Heart right ventricle (tissue), 16 donors: Measurements from ENCODE around the gene NUF2. TPM values are rescaled to one million over a fixed set of nuclear protein-coding genes. Genes with fewer than 3 reads are reported as not detected.

ENCODE experiments used
- ATAC-seq, 8 donors: fragments of 200-7000 bp; cut with Tn5 transposase; one replicate each; pipeline ENCODE4 v1.9.1; 2020; ENCODE audit warnings: mild to moderate bottlenecking in 8 of 8, moderate library complexity in 8 of 8, moderate number of reproducible peaks in 1 of 8
- DNase-seq, 2 donors: peaks; one replicate each; pipeline ENCODE4 v3.0.0-alpha.2; 2020
- H3K27ac ChIP-seq, 10 donors: fragments of 200-600 bp; sonication (generic) in 2 of 10; one replicate each; pipeline versions ENCODE4 v1.5.0 to v1.8.0; 2020 to 2022; ENCODE audit warnings: mild to moderate bottlenecking in 3 of 10
- H3K27me3 ChIP-seq, 7 donors: fragments of 200-600 bp; one replicate each; pipeline ENCODE4 v1.8.0; 2021 to 2022; ENCODE audit warnings: mild to moderate bottlenecking in 2 of 7
- H3K36me3 ChIP-seq, 9 donors: fragments of 200-600 bp; sonication (generic) in 1 of 9; one replicate each; pipeline versions ENCODE4 v1.5.0 to v1.8.0; 2020 to 2022; ENCODE audit warnings: mild to moderate bottlenecking in 2 of 9
- H3K4me1 ChIP-seq, 9 donors: fragments of 200-600 bp; sonication (generic) in 1 of 9; one replicate each; pipeline versions ENCODE4 v1.5.0 to v1.8.0; 2020 to 2022; ENCODE audit warnings: mild to moderate bottlenecking in 4 of 9
- H3K4me3 ChIP-seq, 10 donors: fragments of 200-600 bp; sonication (generic) in 2 of 10; one replicate each; pipeline versions ENCODE4 v1.5.0 to v1.8.0; 2020 to 2022; ENCODE audit warnings: mild to moderate bottlenecking in 7 of 10, moderate library complexity in 2 of 10
- H3K9me3 ChIP-seq, 11 donors: fragments of 200-600 bp in 10 of 11; sonication (generic) in 2 of 11; one replicate each; pipeline versions ENCODE4 v1.5.0 to v1.8.0; 2013 to 2022; ENCODE audit warnings: mild to moderate bottlenecking in 2 of 11, control low read depth in 1 of 11, moderate library complexity in 1 of 11
- WGBS, 2 donors: extraction: QIAGEN DNeasy Blood & Tissue Kit; methylation state at CpG; one replicate each; pipeline ENCODE4 v1.1.7; 2013; ENCODE audit warnings: inconsistent platforms in 1 of 2; 5-methylcytosine and 5-hydroxymethylcytosine counted together
- intact Hi-C, 10 donors: fragments of 100-400 bp; cut with DNase I; formaldehyde crosslinking; loops; one replicate each; pipeline versions ENCODE4 v1.11.1 to v1.14.2; 2022
- polyA plus RNA-seq, 2 donors: library from polyadenylated mRNA; stranded (reverse); fragments of 200-250 nt; gene quantifications; one replicate each; pipeline ENCODE4 v1.2.3, GENCODE V29; 2013
- total RNA-seq, 10 donors: library from RNA; stranded (reverse); fragmentation: NEBNext Ultra II Directional in 3 of 10; extraction: Animal tissue kit (Norgen Biotek cat#: 25700) in 3 of 10; gene quantifications; one replicate each; pipeline versions ENCODE4 v1.2.1 to v1.2.4, GENCODE V29; 2021 to 2023
- TF ChIP-seq, protein P1 (sequence below), 9 donors: fragments of 200-600 bp; sonication (generic) in 2 of 9; IDR thresholded peaks; one replicate each; pipeline versions ENCODE4 v1.5.0 to v1.8.0; 2021 to 2022; ENCODE audit warnings: antibody characterized with exemption in 9 of 9, mild to moderate bottlenecking in 5 of 9, moderate library complexity in 1 of 9
- donor health status: Arrhythmogenic right ventricular cardiomyopathy.
- donor health status: ischemic (EF 13 %, LVEDD 7.1; RV severe dilation, severe dysfunction).
- donor health status: healthy with polysubstance abuse.
- donor health status: DM: no; HTN: yes; CAD: no.
- donor health status: DM: no; HTN: no; CAD: no.
- donor health status: ischemic (EF 25% LVEDD 6.9; RV normal size, moderate dysfunction).
- donor health status: ischemic (EF 25% LVEDD 5.7; RV mildly dilated, moderate dysfunction).
- donor health status: healthy.
- donor health status: DM: yes; HTN: yes; CAD: no.
- donor health status: Ischemic cardiomyopathy.
- donor health status: ischemic (EF 35%, LVEDD 5.7; RV mildly dilated, moderate dysfunction).
- donor health status: nonischemic (EF 11% LVEDD 7.7; RV severe dilation, severe dysfunction).
- donor health status: DM: yes; HTN: yes; CAD: no.
- donor health status: PGD.
- donor health status: ischemic (EF 29% LVEDD 5.4; RV normal size, mild dysfunction).
- donor health status: nonischemic (EF 23%, LVEDD 6.1; RV moderate dilation, normal function).

Gene NUF2
- total and polyA plus RNA-seq, 12 donors: 0.15 to 2.5 (median 0.37) TPM; not detected in 5

DNA sequence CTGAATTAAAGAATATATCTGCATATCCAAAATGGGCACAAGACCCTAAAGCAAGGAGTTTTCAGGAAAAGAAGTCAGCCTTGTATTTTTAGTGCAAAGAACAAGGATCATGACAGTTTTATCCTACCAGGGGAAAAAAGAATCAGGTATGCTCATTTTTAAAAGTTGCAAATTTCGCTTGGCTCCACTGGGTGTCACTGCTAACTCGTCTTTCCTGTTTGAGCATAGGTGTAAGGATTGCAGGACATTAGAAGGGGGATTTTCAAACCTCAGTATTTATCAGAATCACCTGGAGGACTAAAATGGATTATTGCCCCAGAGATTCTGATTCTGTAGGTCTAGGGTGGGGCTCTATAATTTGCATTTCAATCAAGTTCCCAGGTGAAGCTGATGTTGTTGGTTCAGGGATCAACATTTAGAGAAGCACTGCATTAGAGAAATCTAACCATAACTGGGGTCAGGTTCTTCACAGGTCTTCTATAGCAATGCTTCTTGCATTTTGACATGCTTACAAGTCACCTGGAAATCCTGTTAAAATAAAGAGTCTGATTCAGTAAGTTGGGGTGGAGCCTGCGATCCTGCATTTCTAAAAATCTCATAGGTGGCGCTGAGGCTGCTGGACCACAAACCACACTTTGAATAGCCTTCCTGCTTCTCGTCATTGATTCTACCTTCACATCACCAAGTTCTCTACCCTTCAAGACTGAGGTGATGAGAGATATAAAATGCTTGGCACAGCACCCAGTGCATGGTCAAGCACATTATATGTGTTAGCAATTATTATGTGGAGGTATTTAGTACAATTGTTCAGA is 39.6 kb downstream of the NUF2 start:
- peaks cover 0 to 4% (median 0%) of the 10 kb centered on the region in 9 donors for H3K4me1 ChIP-seq
- ATAC-seq: no peak
- no peaks in the 10 kb centered on the region for H3K36me3 ChIP-seq
- H3K27ac ChIP-seq: no peak overlapping the region
- peaks cover 0 to 5% (median 0%) of the 10 kb centered on the region in 7 donors for H3K27me3 ChIP-seq
- WGBS, 2 donors: 39 to 45% methylated on average over 5 of the region's 5 CpGs
- DNase-seq: no peak
- TF ChIP-seq, protein P1, sequence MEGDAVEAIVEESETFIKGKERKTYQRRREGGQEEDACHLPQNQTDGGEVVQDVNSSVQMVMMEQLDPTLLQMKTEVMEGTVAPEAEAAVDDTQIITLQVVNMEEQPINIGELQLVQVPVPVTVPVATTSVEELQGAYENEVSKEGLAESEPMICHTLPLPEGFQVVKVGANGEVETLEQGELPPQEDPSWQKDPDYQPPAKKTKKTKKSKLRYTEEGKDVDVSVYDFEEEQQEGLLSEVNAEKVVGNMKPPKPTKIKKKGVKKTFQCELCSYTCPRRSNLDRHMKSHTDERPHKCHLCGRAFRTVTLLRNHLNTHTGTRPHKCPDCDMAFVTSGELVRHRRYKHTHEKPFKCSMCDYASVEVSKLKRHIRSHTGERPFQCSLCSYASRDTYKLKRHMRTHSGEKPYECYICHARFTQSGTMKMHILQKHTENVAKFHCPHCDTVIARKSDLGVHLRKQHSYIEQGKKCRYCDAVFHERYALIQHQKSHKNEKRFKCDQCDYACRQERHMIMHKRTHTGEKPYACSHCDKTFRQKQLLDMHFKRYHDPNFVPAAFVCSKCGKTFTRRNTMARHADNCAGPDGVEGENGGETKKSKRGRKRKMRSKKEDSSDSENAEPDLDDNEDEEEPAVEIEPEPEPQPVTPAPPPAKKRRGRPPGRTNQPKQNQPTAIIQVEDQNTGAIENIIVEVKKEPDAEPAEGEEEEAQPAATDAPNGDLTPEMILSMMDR (IDR thresholded peaks at IDR 0.05): peak in 6 of 9 donors; percentile 24 to 55 (median 44)
- intact Hi-C loops: loop anchor here in 3 of 10 donors (5.0 to 10.0 kb wide), 2 partner anchors 1116 to 1713 kb away; no protein-coding TSS in a partner anchor
- no peaks in the 10 kb centered on the region for H3K9me3 ChIP-seq
- H3K4me3 ChIP-seq: no peak overlapping the region

DNA sequence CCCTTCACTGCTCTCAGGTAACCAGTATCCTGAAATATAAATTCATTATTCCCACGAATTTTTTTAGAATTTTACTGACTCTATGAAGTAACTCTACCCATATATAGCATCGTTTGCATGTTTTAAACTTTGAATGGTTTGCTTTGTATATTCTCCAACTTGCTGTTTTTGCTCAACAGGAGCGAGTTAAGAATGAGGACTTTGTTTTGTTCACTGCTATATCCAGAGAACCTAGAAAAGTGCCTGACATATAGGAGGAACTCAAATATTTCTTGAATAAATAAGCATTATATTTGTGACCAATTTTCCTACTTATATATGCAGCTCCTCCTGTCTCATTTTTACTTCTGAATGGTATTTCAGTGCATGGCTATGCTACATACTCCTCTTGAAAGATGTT is 43.4 kb downstream of the NUF2 start:
- Histone ChIP-seq H3K4me3 (no peak overlapping the region), H3K4me1 (no peaks in the 10 kb centered on the region), H3K9me3 (no peaks in the 10 kb centered on the region), H3K36me3 (no peaks in the 10 kb centered on the region), H3K27me3 (peaks cover 0 to 9% (median 0%) of the 10 kb centered on the region in 7 donors), H3K27ac (no peak overlapping the region)
- TF ChIP-seq, protein P1 (IDR thresholded peaks at IDR 0.05): no peak
- WGBS, 2 donors: 60 to 64% methylated on average over 3 of the region's 3 CpGs
- DNase-seq (no peak), ATAC-seq (no peak)
- intact Hi-C loops: loop anchor here in 2 of 10 donors (10.0 kb wide), 1 partner anchor 1710 kb away; no protein-coding TSS in a partner anchor

DNA sequence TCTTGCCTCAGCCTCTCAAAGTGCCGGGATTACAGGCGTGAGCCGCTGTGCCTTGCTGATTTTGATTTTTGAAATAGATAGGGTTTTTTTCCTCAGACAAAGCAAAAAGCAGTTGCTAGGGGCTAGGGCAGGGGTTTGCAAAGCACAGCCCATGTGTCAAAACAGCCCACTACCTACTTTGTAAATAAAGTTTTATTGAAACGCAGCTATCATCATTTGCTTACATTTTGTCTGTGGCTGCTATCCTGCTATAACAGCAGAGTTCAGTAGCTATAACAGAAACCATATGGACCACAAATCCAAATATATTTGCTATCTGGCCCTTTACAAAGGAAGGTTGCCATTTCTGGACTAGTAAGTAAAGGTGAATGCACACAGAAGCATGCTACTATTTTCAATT is 44.8 kb downstream of the NUF2 start:
- no peak for ATAC-seq
- Histone ChIP-seq H3K27me3 (peaks cover 0 to 7% (median 0%) of the 10 kb centered on the region in 7 donors), H3K36me3 (no peaks in the 10 kb centered on the region), H3K9me3 (no peaks in the 10 kb centered on the region), H3K27ac (no peak overlapping the region), H3K4me1 (no peaks in the 10 kb centered on the region), H3K4me3 (no peak overlapping the region)
- WGBS, 2 donors: 82 to 97% methylated on average over 4 of the region's 4 CpGs
- intact Hi-C loops: loop anchor here in 2 of 10 donors (10.0 kb wide), 1 partner anchor 1708 kb away; no protein-coding TSS in a partner anchor
- DNase-seq: no peak
- TF ChIP-seq, protein P1 (IDR thresholded peaks at IDR 0.05): no peak

DNA sequence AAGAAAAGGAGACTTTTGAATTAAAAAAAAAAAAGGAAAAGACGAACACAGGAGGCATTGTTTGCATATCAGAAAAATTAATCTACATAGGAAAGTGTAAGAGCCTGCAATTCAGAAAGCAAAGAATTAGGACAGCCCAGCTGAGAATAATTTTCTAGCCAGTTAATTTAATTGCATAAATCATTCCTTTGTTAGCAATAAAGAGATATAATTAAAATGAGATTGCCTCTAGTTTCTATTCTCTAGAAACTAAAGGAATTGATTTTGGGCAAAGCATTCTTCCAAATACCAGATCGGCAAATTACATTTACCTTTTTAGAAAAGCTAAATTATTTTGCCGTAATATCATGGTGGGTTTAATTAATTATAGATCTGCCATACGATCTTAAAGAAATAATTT is 46.0 kb downstream of the NUF2 start:
- no peak for ATAC-seq

More for the DNA sequence above, 46.0 kb downstream of the NUF2 start:
- WGBS, 2 donors: 76 to 80% methylated on average over 4 of the region's 4 CpGs
- Histone ChIP-seq H3K4me3 (no peak overlapping the region), H3K4me1 (no peaks in the 10 kb centered on the region), H3K27me3 (peaks cover 0 to 7% (median 0%) of the 10 kb centered on the region in 7 donors), H3K36me3 (no peaks in the 10 kb centered on the region), H3K27ac (no peak overlapping the region), H3K9me3 (no peaks in the 10 kb centered on the region)
- no peak for DNase-seq
- intact Hi-C loops: loop anchor here in 2 of 10 donors (10.0 kb wide), 1 partner anchor 1707 kb away; no protein-coding TSS in a partner anchor
- TF ChIP-seq, protein P1 (IDR thresholded peaks at IDR 0.05): no peak
